GM18868 (cell line): ENCODE data around the gene ZBTB20.
"Not testable (repeated sequence)": the region's sequence is repeated elsewhere in the genome, so short reads cannot be mapped to it uniquely, and the experiment has no call there.

Experiments
- ATAC-seq: cut with Tn5 transposase; IDR thresholded peaks from one replicate; pipeline ENCODE4 v1.9.1; 2021; ENCODE audit warnings: mild to moderate bottlenecking, moderate library complexity; ENCODE audit not compliant: unreplicated experiment

Gene ZBTB20

GRCh38 chr3:114694251-114694650 is 452.8 kb downstream of the ZBTB20 start:
- ATAC-seq: no peak

GRCh38 chr3:114691871-114692270 is 455.2 kb downstream of the ZBTB20 start:
- no peak for ATAC-seq

DNA sequence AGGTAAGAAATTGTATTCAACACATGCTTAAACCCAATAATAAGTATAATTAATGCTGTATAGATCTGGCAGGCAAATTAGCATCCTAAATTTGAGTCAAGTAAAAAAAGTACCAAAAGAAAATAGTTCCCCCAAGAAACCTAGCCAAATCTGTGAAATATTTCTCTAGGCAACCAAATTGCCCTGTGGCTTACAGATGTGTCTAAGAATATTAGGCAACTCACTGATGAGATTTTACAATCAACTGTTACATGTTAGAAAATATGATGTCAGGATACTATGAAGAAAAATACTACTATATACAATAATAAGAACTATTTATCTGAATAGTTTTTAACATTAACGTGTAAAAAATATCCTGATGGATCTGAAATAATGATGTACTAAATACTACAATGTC is 456.2 kb downstream of the ZBTB20 start:
- no peak for ATAC-seq

DNA sequence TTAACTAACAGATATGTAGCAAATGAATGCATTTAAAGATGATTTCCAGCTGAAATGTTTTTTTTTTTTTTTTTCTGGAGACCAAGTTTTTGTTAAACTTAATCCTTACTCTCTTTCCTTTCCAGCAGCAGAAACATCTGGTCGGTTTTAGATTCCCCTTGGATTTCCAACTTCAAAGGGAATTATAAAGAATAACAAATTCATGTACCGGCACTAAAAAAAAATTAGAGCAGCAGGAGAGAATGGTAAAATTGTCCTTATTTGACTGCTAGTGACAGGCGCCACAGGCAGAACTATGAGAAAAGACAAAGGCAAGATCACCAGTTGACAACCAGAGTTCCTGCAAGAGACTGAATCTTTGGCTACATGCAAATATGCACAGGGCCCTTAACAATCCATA is 459.9 kb downstream of the ZBTB20 start:
- ATAC-seq: no peak

DNA sequence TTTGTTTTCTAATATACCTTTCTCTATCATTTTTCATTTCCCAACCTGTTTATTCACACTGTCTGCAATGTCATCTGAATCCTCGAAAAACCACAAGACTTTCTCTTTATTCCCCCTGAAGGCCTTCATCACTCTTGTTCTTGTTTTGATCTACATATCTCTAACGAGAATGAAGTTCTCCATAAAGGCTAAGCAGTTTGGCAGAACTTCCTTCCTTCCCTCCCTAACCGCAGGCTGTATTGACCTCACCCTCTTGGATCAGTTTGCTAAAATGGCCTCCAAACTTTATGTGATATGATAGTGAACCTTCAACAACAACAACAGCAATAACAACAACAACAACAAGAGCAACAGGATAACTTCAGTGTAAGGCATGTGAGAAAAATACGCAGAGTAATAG is 460.5 kb downstream of the ZBTB20 start:
- ATAC-seq: no peak

GRCh38 chr3:114685161-114685560 is 461.9 kb downstream of the ZBTB20 start:
- ATAC-seq: no peak

GRCh38 chr3:114680299-114680698 is 466.8 kb downstream of the ZBTB20 start:
- no peak for ATAC-seq

GRCh38 chr3:114679773-114680172 is 467.3 kb downstream of the ZBTB20 start:
- ATAC-seq: not testable (repeated sequence)

- ATAC-seq: no peak
Observed at GRCh38 chr3:114675104-114675503, 472.0 kb downstream of the ZBTB20 start.

DNA sequence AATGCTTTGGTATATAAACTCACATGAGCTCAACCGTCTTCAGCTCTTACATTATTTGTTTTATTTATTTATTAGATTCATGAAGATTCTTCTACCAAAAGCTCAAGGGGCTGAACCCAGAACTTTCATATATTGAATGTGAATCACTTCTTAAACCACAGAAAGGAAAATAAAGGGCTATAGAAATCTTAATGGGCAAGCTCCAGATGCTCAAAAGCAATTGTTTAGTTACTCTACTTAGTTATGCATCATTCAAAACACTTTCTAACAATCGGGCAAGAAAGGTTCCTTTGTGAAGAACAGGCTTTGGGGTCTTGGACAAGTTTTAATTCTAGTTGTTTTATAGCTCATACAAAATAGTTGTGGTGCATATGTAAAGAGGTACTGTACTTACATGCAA is 473.1 kb downstream of the ZBTB20 start:
- no peak for ATAC-seq

- ATAC-seq: no peak
Observed at GRCh38 chr3:114673481-114673880, 473.6 kb downstream of the ZBTB20 start.

- ATAC-seq: no peak
Observed at GRCh38 chr3:114672692-114673447, 474.2 kb downstream of the ZBTB20 start.

- ATAC-seq: no peak
Observed at GRCh38 chr3:114671741-114672510, 475.2 kb downstream of the ZBTB20 start.

- no peak for ATAC-seq
Observed at GRCh38 chr3:114669614-114670013, 477.5 kb downstream of the ZBTB20 start.

DNA sequence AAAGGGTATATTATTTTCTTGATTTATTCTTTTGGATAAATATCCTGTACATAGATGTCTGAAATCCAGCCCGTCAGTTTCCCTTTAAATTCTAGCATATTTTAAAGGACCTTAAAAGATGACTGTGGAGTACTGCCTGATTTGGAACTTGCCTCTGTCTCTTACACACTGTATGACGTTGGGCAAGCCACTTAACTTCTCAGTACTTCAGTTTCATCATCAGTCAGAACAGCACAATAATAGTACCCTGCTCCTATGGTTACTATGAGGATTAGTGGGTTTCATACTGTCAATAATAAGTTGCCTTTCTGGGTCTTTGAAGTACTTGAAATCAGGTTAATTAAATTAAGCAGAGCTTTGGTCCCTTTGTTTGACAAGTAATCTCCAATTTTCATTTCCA is 479.0 kb downstream of the ZBTB20 start:
- ATAC-seq: no peak

DNA sequence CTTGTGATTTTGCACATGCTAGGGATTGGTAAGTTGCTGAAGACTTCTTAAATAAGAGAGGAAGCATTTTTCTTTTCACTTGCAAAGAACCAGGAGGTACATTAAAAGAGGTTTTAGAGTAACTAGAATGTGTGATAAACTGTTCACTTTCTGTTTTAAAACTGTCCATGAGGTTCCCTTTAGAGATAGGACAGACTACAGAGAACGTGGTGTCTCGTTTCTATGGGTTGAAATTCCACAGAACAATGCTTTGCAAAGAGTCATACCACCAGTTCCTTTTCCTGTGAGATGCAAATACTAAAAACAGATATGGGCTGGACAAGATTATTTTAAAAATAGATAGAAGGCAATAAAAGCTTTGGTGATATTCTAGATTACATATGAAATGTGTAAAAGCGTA is 480.5 kb downstream of the ZBTB20 start:
- no peak for ATAC-seq

GRCh38 chr3:114664006-114664405 is 483.1 kb downstream of the ZBTB20 start:
- no peak for ATAC-seq

DNA sequence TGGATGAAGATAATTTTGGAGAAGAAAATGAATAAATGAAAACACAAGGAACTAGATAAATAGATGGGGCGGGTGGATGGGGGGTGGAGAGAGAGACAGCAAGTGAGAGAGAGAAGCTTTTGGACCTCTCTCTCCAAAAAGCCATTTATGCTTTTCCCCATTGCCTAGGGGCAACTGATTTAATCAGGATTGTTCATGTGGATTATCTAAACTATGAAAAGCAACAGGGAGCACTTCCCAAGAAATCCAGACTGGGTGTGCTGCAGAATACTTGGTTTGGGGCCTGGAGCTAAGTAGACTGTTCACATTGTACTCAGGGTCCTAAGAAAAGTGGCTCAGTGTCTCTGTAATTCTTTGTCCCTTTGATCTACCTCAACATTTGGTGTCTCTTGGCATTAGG is 486.3 kb downstream of the ZBTB20 start:
- no peak for ATAC-seq

- ATAC-seq: no peak
Observed at GRCh38 chr3:114660124-114660523, 487.0 kb downstream of the ZBTB20 start.

GRCh38 chr3:114659109-114660061 is 487.7 kb downstream of the ZBTB20 start:
- no peak for ATAC-seq

- no peak for ATAC-seq
Observed at GRCh38 chr3:114651555-114651954, 495.5 kb downstream of the ZBTB20 start.
